ENCODE results near the gene CD82.

Gene CD82

GRCh38 chr11:44624761-44625221 is 59.3 kb downstream of the CD82 start:
- H2AK5ac ChIP-seq (ENCODE audit: low read length, severe bottlenecking): no peak overlapping the region
- WGBS: 98% methylated on average over 3 of the region's 4 CpGs
- DNase-seq: no peak

GRCh38 chr11:44625759-44626523 is 60.5 kb downstream of the CD82 start:
- Histone ChIP-seq H2AFZ (ENCODE audit: low read depth, low read length) (no peak overlapping the region), H3K4me2 (ENCODE audit: low read length, poor library complexity, severe bottlenecking) (no peak overlapping the region), H4K8ac (ENCODE audit: low read length) (no peak overlapping the region), H3K4me1 (ENCODE audit: control insufficient read depth, insufficient read depth, low read depth, low read length) (peaks cover 27% of the 10 kb centered on the region), H2BK120ac (ENCODE audit: low read depth, low read length) (no peak overlapping the region), H3K14ac (ENCODE audit: low read length in 2 of 2) (no peak overlapping the region), H3K18ac (ENCODE audit: low read depth in 1 of 2, low read length in 2 of 2) (no peak overlapping the region), H3K4ac (ENCODE audit: low read depth in 1 of 2, low read length in 2 of 2) (no peak overlapping the region), H2BK12ac (ENCODE audit: low read length in 2 of 2) (no peak overlapping the region), H2BK5ac (ENCODE audit: low read depth, low read length, poor library complexity, severe bottlenecking) (no peak overlapping the region), H4K91ac (ENCODE audit: low read length) (peak overlapping the region; percentile 34), H3K79me1 (replicated peaks; ENCODE audit: low read length, poor library complexity, severe bottlenecking) (peaks cover 2% of the 10 kb centered on the region), H3K36me3 (ENCODE audit: control insufficient read depth in 1 of 2, insufficient read depth in 2 of 2, low read depth in 1 of 2, low read length in 2 of 2) (peaks cover 0 to 21% of the 10 kb centered on the region in 2 experiments), H3K4me3 (ENCODE audit: insufficient read depth in 1 of 2, low read depth in 1 of 2, low read length in 2 of 2) (no peak overlapping the region), H3K27me3 (ENCODE audit: control insufficient read depth in 1 of 2, insufficient read depth in 1 of 2, low read length in 2 of 2) (peaks cover 18 to 54% of the 10 kb centered on the region in 2 experiments), H3K9me3 (ENCODE audit: control insufficient read depth, low read length) (no peaks in the 10 kb centered on the region), H2AK5ac (ENCODE audit: low read length, severe bottlenecking) (no peak overlapping the region), H3K23ac (ENCODE audit: low read length in 2 of 2) (no peak overlapping the region), H3K27ac (ENCODE audit: low read length, poor library complexity, severe bottlenecking) (no peak overlapping the region), H2BK15ac (ENCODE audit: low read depth, poor library complexity, severe bottlenecking) (no peak overlapping the region), H3K9ac (ENCODE audit: low read length) (no peak overlapping the region)
- DNase-seq: no peak
- WGBS: 74% methylated on average over 7 of the region's 7 CpGs

More at GRCh38 chr11:44624761-44625221, 59.3 kb downstream of the CD82 start:
- peaks cover 0 to 29% of the 10 kb centered on the region in 2 experiments for H3K36me3 ChIP-seq (ENCODE audit: control insufficient read depth in 1 of 2, insufficient read depth in 2 of 2, low read depth in 1 of 2, low read length in 2 of 2)
- no peak overlapping the region for H3K9ac ChIP-seq (ENCODE audit: low read length)
- H3K14ac ChIP-seq (ENCODE audit: low read length in 2 of 2): no peak overlapping the region
- H3K9me3 ChIP-seq (ENCODE audit: control insufficient read depth, low read length): no peaks in the 10 kb centered on the region
- H3K4ac ChIP-seq (ENCODE audit: low read depth in 1 of 2, low read length in 2 of 2): no peak overlapping the region
- no peak overlapping the region for H2BK12ac ChIP-seq (ENCODE audit: low read length in 2 of 2)
- H4K91ac ChIP-seq (ENCODE audit: low read length): no peak overlapping the region
- peak overlapping the region; percentile 7 for H2BK15ac ChIP-seq (ENCODE audit: low read depth, poor library complexity, severe bottlenecking)
- H3K27me3 ChIP-seq (ENCODE audit: control insufficient read depth in 1 of 2, insufficient read depth in 1 of 2, low read length in 2 of 2): peaks cover 18 to 46% of the 10 kb centered on the region in 2 experiments
- H3K4me1 ChIP-seq (ENCODE audit: control insufficient read depth, insufficient read depth, low read depth, low read length): peaks cover 29% of the 10 kb centered on the region
- H3K79me1 ChIP-seq (replicated peaks; ENCODE audit: low read length, poor library complexity, severe bottlenecking): peaks cover 5% of the 10 kb centered on the region
- H4K8ac ChIP-seq (ENCODE audit: low read length): no peak overlapping the region
- H2AFZ ChIP-seq (ENCODE audit: low read depth, low read length): no peak overlapping the region
- H3K4me3 ChIP-seq (ENCODE audit: insufficient read depth in 1 of 2, low read depth in 1 of 2, low read length in 2 of 2): no peak overlapping the region
- no peak overlapping the region for H3K18ac ChIP-seq (ENCODE audit: low read depth in 1 of 2, low read length in 2 of 2)
- no peak overlapping the region for H3K23ac ChIP-seq (ENCODE audit: low read length in 2 of 2)
- no peak overlapping the region for H2BK120ac ChIP-seq (ENCODE audit: low read depth, low read length)
- no peak overlapping the region for H3K4me2 ChIP-seq (ENCODE audit: low read length, poor library complexity, severe bottlenecking)
- no peak overlapping the region for H2BK5ac ChIP-seq (ENCODE audit: low read depth, low read length, poor library complexity, severe bottlenecking)
- no peak overlapping the region for H3K27ac ChIP-seq (ENCODE audit: low read length, poor library complexity, severe bottlenecking)

GRCh38 chr11:44626645-44627044 is 61.2 kb downstream of the CD82 start:
- Histone ChIP-seq H3K27me3 (ENCODE audit: control insufficient read depth in 1 of 2, insufficient read depth in 1 of 2, low read length in 2 of 2) (peaks cover 18 to 52% of the 10 kb centered on the region in 2 experiments), H2AFZ (ENCODE audit: low read depth, low read length) (no peak overlapping the region), H3K4me2 (ENCODE audit: low read length, poor library complexity, severe bottlenecking) (no peak overlapping the region), H3K79me1 (replicated peaks; ENCODE audit: low read length, poor library complexity, severe bottlenecking) (no peaks in the 10 kb centered on the region), H2BK12ac (ENCODE audit: low read length in 2 of 2) (no peak overlapping the region), H3K14ac (ENCODE audit: low read length in 2 of 2) (no peak overlapping the region), H3K9me3 (ENCODE audit: control insufficient read depth, low read length) (no peaks in the 10 kb centered on the region), H3K23ac (ENCODE audit: low read length in 2 of 2) (no peak overlapping the region), H3K27ac (ENCODE audit: low read length, poor library complexity, severe bottlenecking) (no peak overlapping the region), H3K18ac (ENCODE audit: low read depth in 1 of 2, low read length in 2 of 2) (no peak overlapping the region), H2BK5ac (ENCODE audit: low read depth, low read length, poor library complexity, severe bottlenecking) (no peak overlapping the region), H2BK120ac (ENCODE audit: low read depth, low read length) (no peak overlapping the region), H4K91ac (ENCODE audit: low read length) (no peak overlapping the region), H3K4me3 (ENCODE audit: insufficient read depth in 1 of 2, low read depth in 1 of 2, low read length in 2 of 2) (no peak overlapping the region), H3K36me3 (ENCODE audit: control insufficient read depth in 1 of 2, insufficient read depth in 2 of 2, low read depth in 1 of 2, low read length in 2 of 2) (peaks cover 0 to 14% of the 10 kb centered on the region in 2 experiments), H3K4ac (ENCODE audit: low read depth in 1 of 2, low read length in 2 of 2) (no peak overlapping the region), H3K4me1 (ENCODE audit: control insufficient read depth, insufficient read depth, low read depth, low read length) (peaks cover 23% of the 10 kb centered on the region), H2AK5ac (ENCODE audit: low read length, severe bottlenecking) (no peak overlapping the region), H3K9ac (ENCODE audit: low read length) (no peak overlapping the region), H2BK15ac (ENCODE audit: low read depth, poor library complexity, severe bottlenecking) (no peak overlapping the region), H4K8ac (ENCODE audit: low read length) (no peak overlapping the region)
- no CpG with 5 or more reads among the region's 2 CpGs for WGBS
- DNase-seq: no peak

GRCh38 chr11:44627165-44627789 is 61.8 kb downstream of the CD82 start:
- no peak overlapping the region for H2AK5ac ChIP-seq (ENCODE audit: low read length, severe bottlenecking)
- peaks cover 18 to 55% of the 10 kb centered on the region in 2 experiments for H3K27me3 ChIP-seq (ENCODE audit: control insufficient read depth in 1 of 2, insufficient read depth in 1 of 2, low read length in 2 of 2)
- H3K4me3 ChIP-seq (ENCODE audit: insufficient read depth in 1 of 2, low read depth in 1 of 2, low read length in 2 of 2): no peak overlapping the region
- no peak overlapping the region for H3K9ac ChIP-seq (ENCODE audit: low read length)
- H2AFZ ChIP-seq (ENCODE audit: low read depth, low read length): no peak overlapping the region
- WGBS: 78% methylated on average over 3 of the region's 4 CpGs
- no peak overlapping the region for H2BK5ac ChIP-seq (ENCODE audit: low read depth, low read length, poor library complexity, severe bottlenecking)
- H2BK15ac ChIP-seq (ENCODE audit: low read depth, poor library complexity, severe bottlenecking): no peak overlapping the region
- peaks cover 0 to 7% of the 10 kb centered on the region in 2 experiments for H3K36me3 ChIP-seq (ENCODE audit: control insufficient read depth in 1 of 2, insufficient read depth in 2 of 2, low read depth in 1 of 2, low read length in 2 of 2)
- no peak overlapping the region for H3K4ac ChIP-seq (ENCODE audit: low read depth in 1 of 2, low read length in 2 of 2)
- no peak overlapping the region for H4K91ac ChIP-seq (ENCODE audit: low read length)
- H3K4me1 ChIP-seq (ENCODE audit: control insufficient read depth, insufficient read depth, low read depth, low read length): peaks cover 22% of the 10 kb centered on the region
- no peak overlapping the region for H3K27ac ChIP-seq (ENCODE audit: low read length, poor library complexity, severe bottlenecking)
- H3K18ac ChIP-seq (ENCODE audit: low read depth in 1 of 2, low read length in 2 of 2): no peak overlapping the region
- DNase-seq: no peak
- no peak overlapping the region for H3K23ac ChIP-seq (ENCODE audit: low read length in 2 of 2)
- no peaks in the 10 kb centered on the region for H3K9me3 ChIP-seq (ENCODE audit: control insufficient read depth, low read length)
- H2BK12ac ChIP-seq (ENCODE audit: low read length in 2 of 2): no peak overlapping the region
- no peaks in the 10 kb centered on the region for H3K79me1 ChIP-seq (replicated peaks; ENCODE audit: low read length, poor library complexity, severe bottlenecking)
- H4K8ac ChIP-seq (ENCODE audit: low read length): no peak overlapping the region
- no peak overlapping the region for H2BK120ac ChIP-seq (ENCODE audit: low read depth, low read length)
- H3K14ac ChIP-seq (ENCODE audit: low read length in 2 of 2): no peak overlapping the region
- H3K4me2 ChIP-seq (ENCODE audit: low read length, poor library complexity, severe bottlenecking): no peak overlapping the region
